Measurements from ENCODE around the gene DTNA.
"Not testable (repeated sequence)": the region's sequence is repeated elsewhere in the genome, so short reads cannot be mapped to it uniquely, and the experiment has no call there.

Gene DTNA

GRCh38 chr18:34709750-34710441 is at the start of gene DTNA:
Gene DTNA, plus strand, starts transcription at chr18:34710298. Its CDS starts 45,679 bp downstream, at chr18:34755977.
- no peak within 1 kb of the TSS for H3K9ac ChIP-seq
- no peak for TF ChIP-seq Cebpa-rat (IDR thresholded peaks at IDR 0.05)
- no peaks in the 10 kb centered on the region for H4K20me1 ChIP-seq
- H3K9me3 ChIP-seq = no peaks in the 10 kb centered on the region
- no peak within 1 kb of the TSS for H3K27ac ChIP-seq
- H3K4me3 ChIP-seq = no peak within 1 kb of the TSS
- no peaks in the 10 kb centered on the region for H3K27me3 ChIP-seq
- H3K4me1 ChIP-seq = peaks cover 10% of the 10 kb centered on the region
- no peak within 1 kb of the TSS for H3K4me2 ChIP-seq
- H3K36me3 ChIP-seq = no peaks in the 10 kb centered on the region

DNA sequence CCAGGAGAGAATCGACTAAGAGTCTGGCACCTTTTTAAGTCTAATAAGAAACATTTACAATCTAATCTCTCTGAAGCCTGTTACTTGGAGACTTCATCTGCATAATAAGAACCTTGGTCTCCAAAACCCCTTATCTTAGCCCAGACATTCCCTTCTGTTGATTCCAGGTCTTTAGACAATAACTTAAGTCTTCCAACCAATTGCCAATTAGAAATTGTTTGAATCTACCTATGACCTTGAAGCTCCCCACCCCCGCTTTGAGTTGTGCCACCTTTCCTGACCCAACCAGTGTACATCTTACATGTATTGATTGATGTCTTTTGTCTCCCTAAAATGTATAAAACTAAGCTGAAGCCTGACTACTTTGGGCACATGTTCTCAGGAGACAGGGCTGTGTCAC is 49.5 kb upstream of the DTNA start:
- H3K4me1 ChIP-seq = no peaks in the 10 kb centered on the region
- no peak overlapping the region for H3K9ac ChIP-seq
- H3K27me3 ChIP-seq = no peaks in the 10 kb centered on the region
- H4K20me1 ChIP-seq = no peaks in the 10 kb centered on the region
- no peak for TF ChIP-seq Cebpa-rat (IDR thresholded peaks at IDR 0.05)
- no peak overlapping the region for H3K4me2 ChIP-seq
- H3K4me3 ChIP-seq = no peak overlapping the region
- H3K9me3 ChIP-seq = no peaks in the 10 kb centered on the region
- no peaks in the 10 kb centered on the region for H3K36me3 ChIP-seq
- no peak overlapping the region for H3K27ac ChIP-seq

GRCh38 chr18:34661464-34662087 is 48.5 kb upstream of the DTNA start:
- Histone ChIP-seq H3K27ac (no peak overlapping the region), H3K27me3 (no peaks in the 10 kb centered on the region), H3K9me3 (no peaks in the 10 kb centered on the region), H3K4me1 (no peaks in the 10 kb centered on the region), H3K4me3 (no peak overlapping the region), H3K36me3 (no peaks in the 10 kb centered on the region), H3K9ac (no peak overlapping the region), H4K20me1 (no peaks in the 10 kb centered on the region), H3K4me2 (no peak overlapping the region)
- TF ChIP-seq Cebpa-rat (IDR thresholded peaks at IDR 0.05) = no peak

- no peaks in the 10 kb centered on the region for H4K20me1 ChIP-seq
- no peak overlapping the region for H3K4me3 ChIP-seq
- no peaks in the 10 kb centered on the region for H3K9me3 ChIP-seq
- TF ChIP-seq Cebpa-rat (IDR thresholded peaks at IDR 0.05) = no peak
- H3K27me3 ChIP-seq = no peaks in the 10 kb centered on the region
- no peaks in the 10 kb centered on the region for H3K36me3 ChIP-seq
- H3K27ac ChIP-seq = no peak overlapping the region
- H3K4me2 ChIP-seq = no peak overlapping the region
- no peak overlapping the region for H3K9ac ChIP-seq
- H3K4me1 ChIP-seq = no peaks in the 10 kb centered on the region
Measured at GRCh38 chr18:34676816-34677574, 33.1 kb upstream of the DTNA start.

- H4K20me1 ChIP-seq, H3K27me3 ChIP-seq, H3K9ac ChIP-seq, H3K4me3 ChIP-seq, H3K9me3 ChIP-seq, H3K27ac ChIP-seq, H3K4me1 ChIP-seq, H3K4me2 ChIP-seq, H3K36me3 ChIP-seq: not testable (repeated sequence)
Measured at GRCh38 chr18:34689750-34690149, 20.3 kb upstream of the DTNA start.

- no peak overlapping the region for H3K4me2 ChIP-seq
- no peaks in the 10 kb centered on the region for H3K4me1 ChIP-seq
- no peaks in the 10 kb centered on the region for H3K36me3 ChIP-seq
- no peak overlapping the region for H3K4me3 ChIP-seq
- H3K27me3 ChIP-seq = no peaks in the 10 kb centered on the region
- H3K9ac ChIP-seq = no peak overlapping the region
- H3K27ac ChIP-seq = no peak overlapping the region
- H4K20me1 ChIP-seq = no peaks in the 10 kb centered on the region
- no peaks in the 10 kb centered on the region for H3K9me3 ChIP-seq
- TF ChIP-seq Cebpa-rat (IDR thresholded peaks at IDR 0.05) = no peak
Measured at GRCh38 chr18:34691614-34692013, 18.5 kb upstream of the DTNA start.

- Histone ChIP-seq H3K9me3 (no peaks in the 10 kb centered on the region), H3K4me3 (no peak overlapping the region), H3K36me3 (no peaks in the 10 kb centered on the region), H3K4me1 (peaks cover 12% of the 10 kb centered on the region), H4K20me1 (no peaks in the 10 kb centered on the region), H3K4me2 (no peak overlapping the region), H3K27ac (no peak overlapping the region), H3K27me3 (no peaks in the 10 kb centered on the region), H3K9ac (no peak overlapping the region)
- TF ChIP-seq Cebpa-rat (IDR thresholded peaks at IDR 0.05) = no peak
Measured at GRCh38 chr18:34694591-34695165, 15.4 kb upstream of the DTNA start.

DNA sequence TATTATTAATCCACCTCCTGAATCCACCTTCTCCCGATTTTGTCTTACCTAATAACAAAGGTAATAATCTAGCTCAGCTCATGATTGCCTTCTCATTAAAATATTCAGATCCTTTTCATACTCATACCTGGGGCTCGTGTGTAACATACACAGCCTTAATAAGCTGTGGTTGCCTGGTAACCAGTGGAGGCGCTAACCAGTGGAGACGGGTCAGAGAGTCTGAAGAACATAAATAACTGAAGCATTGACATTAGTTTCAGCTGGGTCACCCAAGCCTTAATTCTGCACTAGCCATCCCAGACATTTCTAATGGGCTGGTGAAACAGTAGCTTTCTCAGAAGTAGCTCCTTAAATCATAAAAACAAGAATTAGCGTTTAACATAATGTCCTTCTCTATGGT is 14.8 kb upstream of the DTNA start:
- no peak overlapping the region for H3K4me2 ChIP-seq
- no peak overlapping the region for H3K27ac ChIP-seq
- no peaks in the 10 kb centered on the region for H3K27me3 ChIP-seq
- no peak overlapping the region for H3K9ac ChIP-seq
- no peaks in the 10 kb centered on the region for H3K36me3 ChIP-seq
- TF ChIP-seq Cebpa-rat (IDR thresholded peaks at IDR 0.05) = no peak
- peaks cover 12% of the 10 kb centered on the region for H3K4me1 ChIP-seq
- H3K4me3 ChIP-seq = no peak overlapping the region
- H3K9me3 ChIP-seq = no peaks in the 10 kb centered on the region
- no peaks in the 10 kb centered on the region for H4K20me1 ChIP-seq

DNA sequence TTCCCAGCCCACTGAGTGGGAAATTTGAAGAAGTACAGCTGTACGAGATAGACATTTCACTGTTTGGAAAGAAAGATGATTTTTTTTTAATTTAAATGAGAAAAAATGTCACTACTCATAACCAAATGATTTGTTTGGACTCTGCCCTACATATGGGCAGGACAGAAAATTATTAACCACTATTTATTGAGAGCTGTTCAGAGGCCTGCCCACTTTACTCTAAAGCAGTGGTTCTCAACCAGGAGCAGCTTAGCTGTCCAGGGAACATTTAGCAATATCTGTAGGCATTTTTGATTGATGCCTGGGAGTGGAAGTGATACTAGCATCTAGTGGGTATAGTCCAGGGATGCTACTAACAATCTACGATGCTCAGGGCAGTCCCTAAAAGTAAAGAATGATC is 13.4 kb upstream of the DTNA start:
- no peak for TF ChIP-seq Cebpa-rat (IDR thresholded peaks at IDR 0.05)
- H3K4me2 ChIP-seq = no peak overlapping the region
- H3K27ac ChIP-seq = no peak overlapping the region
- H4K20me1 ChIP-seq = no peaks in the 10 kb centered on the region
- no peaks in the 10 kb centered on the region for H3K27me3 ChIP-seq
- no peak overlapping the region for H3K4me3 ChIP-seq
- H3K9me3 ChIP-seq = no peaks in the 10 kb centered on the region
- no peaks in the 10 kb centered on the region for H3K36me3 ChIP-seq
- no peak overlapping the region for H3K9ac ChIP-seq
- peaks cover 12% of the 10 kb centered on the region for H3K4me1 ChIP-seq

DNA sequence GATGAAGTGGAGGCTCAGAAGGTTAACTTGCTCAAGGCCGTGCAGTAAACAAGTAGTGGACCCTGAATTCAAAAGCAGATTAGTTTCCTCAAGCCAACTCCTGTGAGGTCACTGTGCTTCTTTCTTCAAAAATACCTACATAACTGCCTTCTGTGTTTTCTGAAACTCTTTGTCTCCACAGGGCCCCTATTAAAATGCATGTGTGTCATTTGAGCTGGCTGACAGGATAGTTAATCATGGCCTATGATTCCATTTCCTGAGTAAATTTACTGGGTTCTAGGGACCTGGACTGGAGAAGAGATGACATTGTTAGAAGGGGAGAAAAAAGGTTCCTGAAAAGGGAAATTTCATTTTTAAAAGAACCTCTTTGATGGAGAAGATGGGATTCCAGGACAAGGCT is 12.9 kb upstream of the DTNA start:
- TF ChIP-seq Cebpa-rat (IDR thresholded peaks at IDR 0.05) = no peak
- no peaks in the 10 kb centered on the region for H3K27me3 ChIP-seq
- H3K27ac ChIP-seq = 0 out of 2 replicates have a peak overlapping the region, but pooled peaks have one; percentile 0
- H3K9me3 ChIP-seq = no peaks in the 10 kb centered on the region
- H3K36me3 ChIP-seq = no peaks in the 10 kb centered on the region
- H3K4me1 ChIP-seq = peaks cover 12% of the 10 kb centered on the region
- H3K9ac ChIP-seq = no peak overlapping the region
- peak overlapping the region; percentile 37 for H3K4me2 ChIP-seq
- no peak overlapping the region for H3K4me3 ChIP-seq
- H4K20me1 ChIP-seq = no peaks in the 10 kb centered on the region

Measured in BLaER1 (cell line).